ENCODE results near the gene SLC45A1.

DNA sequence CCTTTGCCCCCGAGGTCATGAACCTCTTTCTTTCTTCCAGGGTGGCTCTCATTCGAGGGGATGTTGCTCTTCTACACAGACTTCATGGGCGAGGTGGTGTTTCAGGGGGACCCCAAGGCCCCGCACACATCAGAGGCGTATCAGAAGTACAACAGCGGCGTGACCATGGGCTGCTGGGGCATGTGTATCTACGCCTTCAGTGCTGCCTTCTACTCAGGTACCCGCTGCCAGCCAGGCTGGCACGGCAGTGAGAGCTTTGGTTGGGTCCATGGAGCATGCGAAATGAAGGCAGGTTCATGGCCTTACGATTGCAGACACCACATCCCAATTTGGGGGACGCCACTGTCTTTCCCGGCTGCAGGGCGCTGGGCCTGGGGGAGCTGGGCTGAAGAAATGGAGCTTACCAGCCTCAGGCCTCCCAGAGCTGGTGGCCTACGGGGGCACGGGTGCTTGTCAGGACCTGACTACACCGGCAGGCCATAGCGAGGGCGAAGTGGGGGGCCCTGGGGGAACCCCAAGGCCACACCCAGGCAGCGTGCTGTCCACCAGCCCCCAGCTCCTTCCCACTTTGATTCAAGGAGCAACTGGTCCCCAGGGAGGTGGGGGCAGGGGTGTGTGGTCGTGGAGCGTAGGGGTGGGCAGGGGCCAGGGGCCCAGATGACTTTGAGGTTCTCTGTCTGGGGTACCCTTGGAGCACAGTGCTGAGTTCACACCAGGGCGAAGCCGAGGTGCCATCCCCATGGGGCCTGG is 20.0 kb downstream of the SLC45A1 start:
- no peak for TF ChIP-seq CTCF (IDR thresholded peaks at IDR 0.05)
- TF ChIP-seq POLR2A (IDR thresholded peaks at IDR 0.05): no peak
